HPDE6-E6E7 (cell line): ENCODE results near the gene CNTN6.
"Not testable (repeated sequence)": the region's sequence is repeated elsewhere in the genome, so short reads cannot be mapped to it uniquely, and the experiment has no call there.

Source experiments
- DNase-seq: peaks from one replicate; pipeline ENCODE4 v3.0.0; 2011; ENCODE audit warnings: missing footprints; ENCODE audit errors: extremely low spot score

CNTN6 gene

GRCh38 chr3:1275495-1275894, 182.7 kb downstream of the CNTN6 start:
- DNase-seq = no peak

- no peak for DNase-seq
Observed at GRCh38 chr3:1287815-1288214, 195.0 kb downstream of the CNTN6 start.

GRCh38 chr3:1288805-1289494, 196.1 kb downstream of the CNTN6 start:
- no peak for DNase-seq

GRCh38 chr3:1292571-1293071, 199.8 kb downstream of the CNTN6 start:
- DNase-seq = no peak

- DNase-seq = no peak
Observed at GRCh38 chr3:1294586-1294985, 201.8 kb downstream of the CNTN6 start.

- DNase-seq = no peak
Observed at GRCh38 chr3:1318296-1319005, 225.6 kb downstream of the CNTN6 start.

- DNase-seq = no peak
Observed at GRCh38 chr3:1326546-1326945, 233.7 kb downstream of the CNTN6 start.

GRCh38 chr3:1330107-1330506, 237.3 kb downstream of the CNTN6 start:
- DNase-seq = no peak

- no peak for DNase-seq
Observed at GRCh38 chr3:1346386-1346785, 253.6 kb downstream of the CNTN6 start.

GRCh38 chr3:1348547-1348946, 255.7 kb downstream of the CNTN6 start:
- no peak for DNase-seq

GRCh38 chr3:1350885-1351284, 258.1 kb downstream of the CNTN6 start:
- DNase-seq = no peak

- no peak for DNase-seq
Observed at GRCh38 chr3:1355691-1356090, 262.9 kb downstream of the CNTN6 start.

GRCh38 chr3:1356101-1356500, 263.3 kb downstream of the CNTN6 start:
- no peak for DNase-seq

- DNase-seq = no peak
Observed at GRCh38 chr3:1365528-1365927, 272.7 kb downstream of the CNTN6 start.

- DNase-seq = no peak
Observed at GRCh38 chr3:1374471-1374870, 281.6 kb downstream of the CNTN6 start.

- DNase-seq = no peak
Observed at GRCh38 chr3:1375145-1375544, 282.3 kb downstream of the CNTN6 start.

GRCh38 chr3:1380926-1381646, 288.3 kb downstream of the CNTN6 start:
- no peak for DNase-seq

- no peak for DNase-seq
Observed at GRCh38 chr3:1381647-1382036, 288.8 kb downstream of the CNTN6 start.

- DNase-seq = not testable (repeated sequence)
Observed at GRCh38 chr3:1387396-1387905, 294.6 kb downstream of the CNTN6 start.

GRCh38 chr3:1394188-1394587, 301.4 kb downstream of the CNTN6 start:
- no peak for DNase-seq

- no peak for DNase-seq
Observed at GRCh38 chr3:1400571-1400970, 307.7 kb downstream of the CNTN6 start.

- no peak for DNase-seq
Observed at GRCh38 chr3:1404270-1404962, 311.6 kb downstream of the CNTN6 start.
